IMR-90 (cell line): ENCODE measurements around the gene CTSH. TPM values are rescaled to one million over a fixed set of nuclear protein-coding genes. Genes with fewer than 3 reads are reported as not detected.

Experiments
- ATAC-seq: fragments of 200-7000 bp; cut with Tn5 transposase; 2 replicates; pipeline ENCODE4 v1.9.1; 2020; ENCODE audit warnings: low read depth, mild to moderate bottlenecking, moderate library complexity
- BruUV-seq: library from RNA; stranded (reverse); fragments of 400-500 nt; replicated peaks from 2 replicates; lab custom pipeline; 2021; lab: Mats Ljungman, UMichigan
- CTCF ChIA-PET: fragments of 300-600 bp; formaldehyde crosslinking; extraction: SDS; loops from one replicate; lab custom pipeline; 2021; ENCODE audit warnings: antibody characterized with exemption; lab: Yijun Ruan, JAX
- POLR2A ChIA-PET: fragments of 300-600 bp; sonication (Branson Sonifier 250); formaldehyde crosslinking; loops from one replicate; lab custom pipeline; 2022; ENCODE audit warnings: antibody characterized with exemption; ENCODE audit not compliant: unreplicated experiment; lab: Charles Lee
- DNase-seq: peaks from one replicate; pipeline ENCODE4 v3.0.0; 2013
- H2AFZ ChIP-seq: replicated peaks from 2 replicates; pipeline ENCODE3; 2013; ENCODE audit warnings: low read length, mild to moderate bottlenecking; ENCODE audit not compliant: poor library complexity
- H2AK5ac ChIP-seq: 2 replicates; pipeline ENCODE4 v1.6.1; 2013; ENCODE audit warnings: low read depth, low read length, inconsistent platforms
- H2AK9ac ChIP-seq: replicated peaks from 2 replicates; pipeline ENCODE3; 2013; ENCODE audit warnings: mild to moderate bottlenecking, low read depth, low read length, moderate library complexity; ENCODE audit not compliant: poor library complexity
- H2BK120ac ChIP-seq: 2 replicates; pipeline ENCODE4 v1.6.1; 2013; ENCODE audit warnings: low read depth, low read length, inconsistent platforms
- H2BK15ac ChIP-seq: 3 replicates; pipeline ENCODE4 v1.6.1; 2013; ENCODE audit warnings: low read depth, low read length, inconsistent platforms
- H2BK20ac ChIP-seq: 2 replicates; pipeline ENCODE4 v1.6.1; 2013; ENCODE audit warnings: low read depth, mild to moderate bottlenecking, inconsistent platforms, low read length, moderate library complexity
- H2BK5ac ChIP-seq: 2 replicates; pipeline ENCODE4 v1.6.1; 2013; ENCODE audit warnings: mild to moderate bottlenecking, low read depth, low read length, inconsistent platforms; ENCODE audit not compliant: poor library complexity, severe bottlenecking
- H3K14ac ChIP-seq: replicated peaks from 2 replicates; pipeline ENCODE4 v1.6.1; 2013; ENCODE audit warnings: low read depth, low read length, inconsistent platforms
- H3K18ac ChIP-seq: 2 replicates; pipeline ENCODE4 v1.6.1; 2013; ENCODE audit warnings: low read depth, low read length, control low read depth
- H3K23ac ChIP-seq: 2 replicates; pipeline ENCODE4 v1.6.1; 2013; ENCODE audit warnings: low read depth, low read length, inconsistent platforms
- H3K27ac ChIP-seq: 2 replicates; pipeline ENCODE4 v1.5.1; 2013; ENCODE audit warnings: mild to moderate bottlenecking, control low read depth, low read length; ENCODE audit not compliant: insufficient read depth
- H3K27me3 ChIP-seq: 2 replicates; pipeline ENCODE4 v1.6.1; 2013; ENCODE audit warnings: low read length; ENCODE audit not compliant: control insufficient read depth, insufficient read depth
- H3K36me3 ChIP-seq: 2 replicates; pipeline ENCODE4 v1.6.1; 2013; ENCODE audit warnings: low read length, mixed read lengths; ENCODE audit not compliant: control insufficient read depth, insufficient read depth
- H3K4ac ChIP-seq: 2 replicates; pipeline ENCODE4 v1.6.1; 2013; ENCODE audit warnings: low read depth, low read length, inconsistent platforms
- H3K4me1 ChIP-seq: 2 replicates; pipeline ENCODE4 v1.6.1; 2013; ENCODE audit warnings: low read length, mixed read lengths; ENCODE audit not compliant: control insufficient read depth, insufficient read depth
- H3K4me2 ChIP-seq: 2 replicates; pipeline ENCODE4 v1.6.1; 2013; ENCODE audit warnings: low read depth, mild to moderate bottlenecking, control low read depth, low read length, moderate library complexity
- H3K4me3 ChIP-seq: 2 replicates; pipeline ENCODE4 v1.5.1; 2013; ENCODE audit warnings: low read depth, mild to moderate bottlenecking, control low read depth, low read length, moderate library complexity; ENCODE audit not compliant: insufficient read depth
- H3K56ac ChIP-seq: 2 replicates; pipeline ENCODE4 v1.6.1; 2013; ENCODE audit warnings: low read length, inconsistent platforms; ENCODE audit not compliant: insufficient read depth; ENCODE audit errors: extremely low read depth
- H3K79me1 ChIP-seq, 2 experiments: 2 replicates each; pipeline ENCODE4 v1.6.1; 2013; ENCODE audit warnings: low read length in 2 of 2, inconsistent platforms in 1 of 2, low read depth in 1 of 2
- H3K9ac ChIP-seq: 2 replicates; pipeline ENCODE4 v1.6.1; 2013; ENCODE audit warnings: low read depth, low read length, control low read depth
- H3K9me1 ChIP-seq: 2 replicates; pipeline ENCODE4 v1.6.1; 2013; ENCODE audit warnings: low read length, inconsistent platforms; ENCODE audit not compliant: insufficient read depth
- H3K9me3 ChIP-seq: 2 replicates; pipeline ENCODE4 v1.6.1; 2013; ENCODE audit warnings: low read length; ENCODE audit not compliant: control insufficient read depth, insufficient read depth
- H4K20me1 ChIP-seq: 2 replicates; pipeline ENCODE4 v1.6.1; 2013; ENCODE audit warnings: low read length, inconsistent platforms; ENCODE audit not compliant: insufficient read depth
- H4K5ac ChIP-seq: 2 replicates; pipeline ENCODE4 v1.6.1; 2013; ENCODE audit warnings: mild to moderate bottlenecking, low read depth, low read length, control low read depth
- H4K8ac ChIP-seq, 2 experiments: 2 replicates each; pipeline ENCODE4 v1.6.1; 2013; ENCODE audit warnings: low read depth in 2 of 2, low read length in 2 of 2, control low read depth in 1 of 2, inconsistent platforms in 1 of 2
- H4K91ac ChIP-seq: 2 replicates; pipeline ENCODE4 v1.6.1; 2013; ENCODE audit warnings: low read depth, low read length, inconsistent platforms; ENCODE audit not compliant: insufficient read depth
- BHLHE40 ChIP-seq: fragments of 150-350 bp; IDR thresholded peaks from 2 replicates; pipeline ENCODE4 v1.6.1; 2016; ENCODE audit warnings: mild to moderate bottlenecking, low read depth, low read length
- MAFK ChIP-seq: IDR thresholded peaks from 2 replicates; pipeline ENCODE4 v1.6.1; 2012; ENCODE audit warnings: low read depth, low read length, improper control_type of control experiment
- MAZ ChIP-seq: IDR thresholded peaks from 2 replicates; pipeline ENCODE4 v1.6.1; 2012; ENCODE audit warnings: low read depth, mild to moderate bottlenecking, low read length, improper control_type of control experiment, moderate library complexity, borderline replicate concordance
- MXI1 ChIP-seq: IDR thresholded peaks from 2 replicates; pipeline ENCODE4 v1.6.1; 2012; ENCODE audit warnings: low read depth, mild to moderate bottlenecking, low read length, moderate library complexity, borderline replicate concordance
- RAD21 ChIP-seq: IDR thresholded peaks from 2 replicates; pipeline ENCODE4 v1.6.1; 2012; ENCODE audit warnings: low read length, improper control_type of control experiment
- RCOR1 ChIP-seq: IDR thresholded peaks from 2 replicates; pipeline ENCODE4 v1.6.1; 2012; ENCODE audit warnings: mild to moderate bottlenecking, low read length, improper control_type of control experiment; ENCODE audit not compliant: insufficient replicate concordance
- RFX5 ChIP-seq: IDR thresholded peaks from 2 replicates; pipeline ENCODE4 v1.8.0; 2012; ENCODE audit warnings: low read depth, mild to moderate bottlenecking, low read length, moderate library complexity
- SMC3 ChIP-seq: fragments of 150-350 bp; IDR thresholded peaks from 2 replicates; pipeline ENCODE4 v1.6.1; 2016; ENCODE audit warnings: low read depth, mild to moderate bottlenecking, antibody characterized with exemption, low read length, moderate library complexity
- WGBS, 2 experiments: methylation state at CpG; one replicate each; pipeline versions ENCODE4 v1.1.5 to v1.1.7; 2013; ENCODE audit warnings: missing lambda C conversion rate in 2 of 2; ENCODE audit not compliant: insufficient read length in 1 of 2; ENCODE audit errors: extremely low coverage in 2 of 2; 5-methylcytosine and 5-hydroxymethylcytosine counted together
- dilution Hi-C: fragments of 300-500 bp; cut with HindIII; formaldehyde crosslinking; loops from one replicate; pipeline ENCODE4 v1.14.3; 2018; ENCODE audit warnings: low sequenced_read_pairs; ENCODE audit not compliant: unreplicated experiment
- in situ Hi-C: fragments of 300-500 bp; cut with MboI; formaldehyde crosslinking; loops from 3 replicates; pipeline ENCODE4 v1.14.3; 2019; ENCODE audit warnings: low sequenced_read_pairs, inconsistent platforms, mixed read lengths
- intact Hi-C: fragments of 100-400 bp; cut with micrococcal nuclease; formaldehyde crosslinking; loops from 2 replicates; pipeline ENCODE4 v1.10.0; 2022
- polyA plus RNA-seq, 3 experiments: library from polyadenylated mRNA; depleted of rRNA; stranded (reverse); fragments of >200 nt; gene quantifications; 2 replicates each; pipeline ENCODE4 v1.2.3, GENCODE V29; 2012; ENCODE audit warnings: low replicate concordance in 1 of 3
- total RNA-seq: library from RNA; depleted of rRNA; stranded (reverse); fragments of >200 nt; gene quantifications from 2 replicates; pipeline ENCODE4 v1.2.3, GENCODE V29; 2012
- TF ChIP-seq, protein P1 (sequence below): fragments of 150-350 bp; IDR thresholded peaks from 2 replicates; pipeline ENCODE4 v1.6.1; 2017; ENCODE audit warnings: mild to moderate bottlenecking, antibody characterized with exemption, low read length, low read depth
- TF ChIP-seq, protein P2 (sequence below): fragments of 150-350 bp; IDR thresholded peaks from 2 replicates; pipeline ENCODE4 v1.6.1; 2016; ENCODE audit warnings: low read depth, mild to moderate bottlenecking, low read length, moderate library complexity, borderline replicate concordance

CTSH gene
- total and polyA plus RNA-seq, 2 of the 4 experiments (the other 2 are of a cell fraction) = 11.7 to 13.9 TPM

GRCh38 chr15:78968114-78968513 is 23.3 kb upstream of the CTSH start (continued):
- TF ChIP-seq RCOR1 (no peak), MAZ (no peak)

- dilution Hi-C loops (no loop called here), in situ Hi-C loops (no loop called here), intact Hi-C loops (no loop called here)
- H3K23ac ChIP-seq = no peak overlapping the region
- H2AK9ac ChIP-seq = no peak overlapping the region
- no peak overlapping the region for H2BK5ac ChIP-seq
- no peak for ATAC-seq
- WGBS, 2 experiments = 93% methylated on average over 5 of the region's 6 CpGs; no CpG with 5 or more reads in 1 of the 2 experiments
- no peaks in the 10 kb centered on the region for H3K36me3 ChIP-seq
- H2AK5ac ChIP-seq = no peak overlapping the region
- no peak overlapping the region for H4K8ac ChIP-seq
- no peak overlapping the region for H4K91ac ChIP-seq
- no peaks in the 10 kb centered on the region for H3K9me1 ChIP-seq
- no peak overlapping the region for H3K14ac ChIP-seq
- no TSS peak for BruUV-seq
- H3K18ac ChIP-seq = no peak overlapping the region
- no peak for TF ChIP-seq RCOR1
- TF ChIP-seq, protein P1, sequence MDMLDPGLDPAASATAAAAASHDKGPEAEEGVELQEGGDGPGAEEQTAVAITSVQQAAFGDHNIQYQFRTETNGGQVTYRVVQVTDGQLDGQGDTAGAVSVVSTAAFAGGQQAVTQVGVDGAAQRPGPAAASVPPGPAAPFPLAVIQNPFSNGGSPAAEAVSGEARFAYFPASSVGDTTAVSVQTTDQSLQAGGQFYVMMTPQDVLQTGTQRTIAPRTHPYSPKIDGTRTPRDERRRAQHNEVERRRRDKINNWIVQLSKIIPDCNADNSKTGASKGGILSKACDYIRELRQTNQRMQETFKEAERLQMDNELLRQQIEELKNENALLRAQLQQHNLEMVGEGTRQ = no peak
- TF ChIP-seq, protein P2, sequence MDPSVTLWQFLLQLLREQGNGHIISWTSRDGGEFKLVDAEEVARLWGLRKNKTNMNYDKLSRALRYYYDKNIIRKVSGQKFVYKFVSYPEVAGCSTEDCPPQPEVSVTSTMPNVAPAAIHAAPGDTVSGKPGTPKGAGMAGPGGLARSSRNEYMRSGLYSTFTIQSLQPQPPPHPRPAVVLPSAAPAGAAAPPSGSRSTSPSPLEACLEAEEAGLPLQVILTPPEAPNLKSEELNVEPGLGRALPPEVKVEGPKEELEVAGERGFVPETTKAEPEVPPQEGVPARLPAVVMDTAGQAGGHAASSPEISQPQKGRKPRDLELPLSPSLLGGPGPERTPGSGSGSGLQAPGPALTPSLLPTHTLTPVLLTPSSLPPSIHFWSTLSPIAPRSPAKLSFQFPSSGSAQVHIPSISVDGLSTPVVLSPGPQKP = no peak
- TF ChIP-seq MAFK = no peak
- TF ChIP-seq MXI1 = no peak
- no peak for TF ChIP-seq RAD21
- TF ChIP-seq RFX5 = no peak
- no peak for TF ChIP-seq BHLHE40
- TF ChIP-seq SMC3 = no peak
- H4K5ac ChIP-seq = no peak overlapping the region
- no peak overlapping the region for H2BK15ac ChIP-seq
- no peak overlapping the region for H3K4me3 ChIP-seq
- no peak overlapping the region for H3K9ac ChIP-seq
- H3K27me3 ChIP-seq = peaks cover 15% of the 10 kb centered on the region
- no peak overlapping the region for H2BK20ac ChIP-seq
- H3K4me1 ChIP-seq = no peaks in the 10 kb centered on the region
- no peak overlapping the region for H3K4ac ChIP-seq
- ChIA-PET CTCF (interaction anchor here (1.3 kb wide), 1 partner anchor 10 kb away, joined by 3 read pairs; no protein-coding TSS in a partner anchor), POLR2A (no interaction called here)
- H3K56ac ChIP-seq = no peak overlapping the region
- H3K27ac ChIP-seq = no peak overlapping the region
- H2BK120ac ChIP-seq = no peak overlapping the region
- no peaks in the 10 kb centered on the region for H3K9me3 ChIP-seq
- H4K20me1 ChIP-seq = no peaks in the 10 kb centered on the region
- H2AFZ ChIP-seq = no peak overlapping the region
- H3K4me2 ChIP-seq = no peak overlapping the region
- H3K79me1 ChIP-seq = no peaks in the 10 kb centered on the region
- DNase-seq = no peak
Observed at GRCh38 chr15:78960308-78960707, 15.5 kb upstream of the CTSH start.
